Transverse colon (tissue), 4 donors: Measurements from ENCODE around the gene APBB2. TPM values are rescaled to one million over a fixed set of nuclear protein-coding genes. Genes with fewer than 3 reads are reported as not detected.

Source experiments
- DNase-seq: peaks from one replicate; pipeline ENCODE4 v3.0.0-alpha.2; 2019
- H3K27ac ChIP-seq, 4 donors: fragments of 200-600 bp; sonication (generic); 2 replicates each; pipeline ENCODE4 v1.5.1; 2016 to 2018; ENCODE audit warnings: inconsistent platforms in 4 of 4
- H3K27me3 ChIP-seq: fragments of 200-600 bp; sonication (generic); 2 replicates; pipeline ENCODE4 v1.5.1; 2017; ENCODE audit warnings: inconsistent platforms
- H3K36me3 ChIP-seq, 4 donors: fragments of 200-600 bp; sonication (generic); 2 replicates each; pipeline ENCODE4 v1.5.1; 2017 to 2019; ENCODE audit warnings: inconsistent platforms in 4 of 4
- H3K4me1 ChIP-seq, 4 donors: fragments of 200-600 bp; sonication (generic); 2 replicates each; pipeline ENCODE4 v1.5.1; 2017 to 2020; ENCODE audit warnings: inconsistent platforms in 4 of 4
- H3K4me3 ChIP-seq, 4 donors: fragments of 200-600 bp; sonication (generic); 1 replicate in 1 of 4; 2 replicates in 3 of 4; pipeline versions ENCODE4 v1.5.1 to v1.6.1; 2017 to 2019; ENCODE audit warnings: inconsistent platforms in 4 of 4
- H3K9me3 ChIP-seq, 2 donors: fragments of 200-600 bp; sonication (generic); 2 replicates each; pipeline ENCODE4 v1.5.1; 2017 to 2019; ENCODE audit warnings: inconsistent platforms in 2 of 2
- CTCF ChIP-seq, 5 experiments: fragments of 200-600 bp in 3 of 5; fragments of 450-650 bp in 2 of 5; sonication (generic) in 3 of 5; IDR thresholded peaks; 1 replicate in 2 of 5; 2 replicates in 3 of 5; pipeline ENCODE4 v1.5.1; 2016 to 2017; ENCODE audit warnings: antibody characterized with exemption in 5 of 5, inconsistent platforms in 3 of 5, mild to moderate bottlenecking in 2 of 5, moderate library complexity in 1 of 5
- EP300 ChIP-seq: sonication (generic); formaldehyde crosslinking; IDR thresholded peaks from one replicate; pipeline ENCODE4 v1.6.1; 2017; ENCODE audit warnings: antibody characterized with exemption, low read depth
- POLR2A ChIP-seq: fragments of 450-650 bp; IDR thresholded peaks from one replicate; pipeline ENCODE4 v1.6.1; 2016; ENCODE audit warnings: antibody characterized with exemption, mild to moderate bottlenecking, moderate library complexity
- POLR2AphosphoS5 ChIP-seq, 3 donors: sonication (generic); formaldehyde crosslinking; IDR thresholded peaks; one replicate each; pipeline ENCODE4 v1.6.1; 2016; ENCODE audit warnings: antibody characterized with exemption in 3 of 3
- WGBS, 2 donors: methylation state at CpG; one replicate each; pipeline ENCODE4 v1.1.5; 2018; ENCODE audit warnings: low coverage in 1 of 2; 5-methylcytosine and 5-hydroxymethylcytosine counted together
- in situ Hi-C, 4 donors: fragments of 200-750 bp; cut with MboI; loops; one replicate each; pipeline versions ENCODE4 v1.15.0 to v1.15.1; 2017; ENCODE audit warnings: low sequenced_read_pairs in 3 of 4, low pct_ligation_motif_present in 1 of 4, low pct_unique_long_range_greater_than_20kb in 1 of 4
- intact Hi-C: fragments of 100-400 bp; cut with DNase I; formaldehyde crosslinking; loops from one replicate; pipeline ENCODE4 v1.15.1; 2023; ENCODE audit warnings: low total_unique reads
- total RNA-seq, 4 donors: library from RNA; depleted of rRNA; stranded (reverse); fragments of >200 nt; gene quantifications; one replicate each; pipeline ENCODE4 v1.1.0, GENCODE V29; 2016

APBB2 gene
- total RNA-seq, 4 donors from 2014 or later = 37.1 to 138 (median 90.1) TPM

DNA sequence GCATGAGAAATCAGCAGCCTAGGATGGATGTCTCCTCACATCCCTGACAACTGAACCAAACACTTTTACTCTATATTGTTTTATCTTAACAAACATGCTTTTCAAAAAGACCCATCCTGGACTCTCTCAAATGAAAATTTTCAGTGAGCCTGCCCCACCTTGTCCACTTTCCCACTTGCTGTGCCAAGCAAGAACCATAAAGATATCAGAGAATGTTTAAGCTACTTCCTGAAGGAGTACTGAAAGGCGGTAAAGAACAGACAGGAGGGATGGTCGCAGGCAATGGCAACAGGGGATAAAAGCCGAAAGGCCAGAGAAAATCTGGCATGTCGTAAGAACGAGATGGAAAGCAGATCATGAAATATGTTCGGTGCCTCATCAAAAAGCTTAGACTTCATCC lies 10.5 kb downstream of the APBB2 start:
- in situ Hi-C loops (loop anchor here in 1 of 4 donors (25.0 kb wide), 1 partner anchor 217 kb away; no protein-coding TSS in a partner anchor), intact Hi-C loops (no loop called here)
- H3K27ac ChIP-seq = peak overlapping the region in 3 of 4 donors; percentile 12 to 43 (median 35)
- H3K4me1 ChIP-seq = peaks cover 8 to 29% (median 20%) of the 10 kb centered on the region in 4 donors
- H3K27me3 ChIP-seq = no peaks in the 10 kb centered on the region
- no peaks in the 10 kb centered on the region for H3K9me3 ChIP-seq
- DNase-seq = no peak
- no peaks in the 10 kb centered on the region for H3K36me3 ChIP-seq
- no peak for TF ChIP-seq POLR2A
- TF ChIP-seq CTCF (IDR thresholded peaks at IDR 0.05) = no peak
- TF ChIP-seq POLR2AphosphoS5 (IDR thresholded peaks at IDR 0.05) = no peak
- TF ChIP-seq EP300 = no peak
- H3K4me3 ChIP-seq = no peak overlapping the region
- 35 to 42% methylated on average over 6 of the region's 6 CpGs for WGBS, 2 donors

GRCh38 chr4:41202820-41203568 lies 11.3 kb downstream of the APBB2 start:
- intact Hi-C loops = no loop called here
- peaks cover 8 to 25% (median 20%) of the 10 kb centered on the region in 4 donors for H3K4me1 ChIP-seq
- TF ChIP-seq POLR2AphosphoS5 (IDR thresholded peaks at IDR 0.05) (no peak), EP300 (no peak), CTCF (IDR thresholded peaks at IDR 0.05) (no peak), POLR2A (no peak)

GRCh38 chr4:41202356-41202755 lies 12.0 kb downstream of the APBB2 start:
- Histone ChIP-seq H3K27ac (no peak overlapping the region), H3K27me3 (no peaks in the 10 kb centered on the region), H3K4me1 (peaks cover 8 to 25% (median 20%) of the 10 kb centered on the region in 4 donors), H3K36me3 (no peaks in the 10 kb centered on the region), H3K4me3 (no peak overlapping the region), H3K9me3 (no peaks in the 10 kb centered on the region)
- no peak for DNase-seq
- in situ Hi-C loops = loop anchor here in 1 of 4 donors (25.0 kb wide), 1 partner anchor 215 kb away; no protein-coding TSS in a partner anchor
- intact Hi-C loops = no loop called here
- 70 to 72% methylated on average over 3 to 4 of the region's 4 CpGs for WGBS, 2 donors
- TF ChIP-seq EP300 (no peak), POLR2AphosphoS5 (IDR thresholded peaks at IDR 0.05) (no peak), POLR2A (no peak), CTCF (IDR thresholded peaks at IDR 0.05) (no peak)

More at GRCh38 chr4:41202820-41203568, 11.3 kb downstream of the APBB2 start:
- H3K36me3 ChIP-seq = no peaks in the 10 kb centered on the region
- H3K27ac ChIP-seq = peak overlapping the region in 1 of 4 donors; percentile 35
- no peaks in the 10 kb centered on the region for H3K27me3 ChIP-seq
- H3K4me3 ChIP-seq = no peak overlapping the region
- WGBS, 2 donors = 53 to 66% methylated on average over 2 to 4 of the region's 4 CpGs
- DNase-seq = no peak
- in situ Hi-C loops = loop anchor here in 1 of 4 donors (25.0 kb wide), 1 partner anchor 216 kb away; no protein-coding TSS in a partner anchor
- H3K9me3 ChIP-seq = no peaks in the 10 kb centered on the region

GRCh38 chr4:41200486-41201017 lies 13.8 kb downstream of the APBB2 start:
- DNase-seq = no peak
- Histone ChIP-seq H3K27me3 (no peaks in the 10 kb centered on the region), H3K27ac (no peak overlapping the region), H3K9me3 (no peaks in the 10 kb centered on the region), H3K36me3 (no peaks in the 10 kb centered on the region), H3K4me1 (peaks cover 8 to 25% (median 19%) of the 10 kb centered on the region in 4 donors), H3K4me3 (no peak overlapping the region)
- WGBS, 2 donors = 68 to 77% methylated on average over 4 of the region's 4 CpGs
- in situ Hi-C loops = loop anchor here in 1 of 4 donors (25.0 kb wide), 1 partner anchor 213 kb away; no protein-coding TSS in a partner anchor
- intact Hi-C loops = no loop called here
- no peak for TF ChIP-seq POLR2A
- TF ChIP-seq EP300 = no peak
- no peak for TF ChIP-seq CTCF (IDR thresholded peaks at IDR 0.05)
- no peak for TF ChIP-seq POLR2AphosphoS5 (IDR thresholded peaks at IDR 0.05)
